T-helper 22 cell (primary cell): Measurements from ENCODE around the gene CTXND1.
"Not testable (repeated sequence)": the region's sequence is repeated elsewhere in the genome, so short reads cannot be mapped to it uniquely, and the experiment has no call there.

Experiments
- DNase-seq: peaks from one replicate; pipeline ENCODE4 v3.0.0-alpha.2; 2020; ENCODE audit warnings: low read depth

Gene CTXND1

DNA sequence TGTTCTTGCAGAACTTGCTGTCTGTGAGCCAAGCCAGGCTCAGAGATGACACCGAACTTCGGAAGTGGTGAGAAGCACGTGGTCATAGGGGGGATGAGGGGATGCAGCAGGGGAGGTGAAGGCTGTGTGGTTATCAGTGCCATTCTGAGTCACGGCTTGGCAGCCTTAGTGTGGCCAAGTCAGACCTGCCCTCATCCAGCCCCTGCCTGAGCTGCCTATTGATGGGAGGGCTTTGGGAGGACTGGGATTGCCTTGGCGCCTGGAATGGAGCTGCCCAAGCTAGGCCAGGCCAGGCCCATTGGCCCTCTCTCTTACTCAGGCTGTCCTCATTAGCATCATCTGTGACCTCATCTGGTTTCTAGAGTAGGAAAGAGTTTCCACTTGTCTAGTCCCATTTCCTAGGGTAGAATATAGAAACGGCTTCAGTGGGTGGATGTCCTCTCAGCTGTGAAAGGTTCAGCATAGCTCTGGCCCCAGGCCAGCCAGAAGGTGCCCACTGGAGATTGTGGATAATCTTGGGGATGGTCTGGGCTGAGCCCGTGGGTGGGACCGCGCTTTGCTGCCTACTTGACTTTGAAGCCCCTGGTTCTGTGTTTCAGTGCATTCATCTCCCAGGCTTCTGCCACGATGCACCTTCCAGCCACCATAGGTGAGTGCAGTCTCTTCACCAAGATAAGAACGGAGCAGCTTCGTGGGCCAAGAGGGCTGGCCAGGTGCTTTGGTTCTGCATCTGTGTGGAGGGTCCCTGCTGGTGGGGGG, 92.0 kb downstream of the CTXND1 start:
- no peak for DNase-seq

DNA sequence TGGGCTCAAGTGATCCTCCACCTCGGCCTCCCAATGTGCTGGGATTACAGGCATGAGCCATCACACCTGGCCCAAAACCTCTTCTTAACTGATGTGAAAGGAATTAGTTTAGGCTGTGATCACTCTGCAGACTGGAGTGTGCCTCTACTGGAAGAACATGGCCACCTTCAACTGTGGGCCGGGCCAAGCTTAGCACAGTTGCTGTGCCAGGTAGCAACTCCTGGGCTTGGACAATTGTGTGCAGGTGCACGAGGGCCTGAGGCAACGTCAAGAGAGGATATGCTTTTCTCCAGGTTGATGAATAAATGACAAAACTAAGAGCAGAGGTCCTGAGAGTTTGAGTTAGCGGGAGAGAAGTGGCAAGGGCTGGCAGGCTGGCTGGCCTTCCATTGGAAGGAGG, 92.7 kb downstream of the CTXND1 start:
- no peak for DNase-seq

DNA sequence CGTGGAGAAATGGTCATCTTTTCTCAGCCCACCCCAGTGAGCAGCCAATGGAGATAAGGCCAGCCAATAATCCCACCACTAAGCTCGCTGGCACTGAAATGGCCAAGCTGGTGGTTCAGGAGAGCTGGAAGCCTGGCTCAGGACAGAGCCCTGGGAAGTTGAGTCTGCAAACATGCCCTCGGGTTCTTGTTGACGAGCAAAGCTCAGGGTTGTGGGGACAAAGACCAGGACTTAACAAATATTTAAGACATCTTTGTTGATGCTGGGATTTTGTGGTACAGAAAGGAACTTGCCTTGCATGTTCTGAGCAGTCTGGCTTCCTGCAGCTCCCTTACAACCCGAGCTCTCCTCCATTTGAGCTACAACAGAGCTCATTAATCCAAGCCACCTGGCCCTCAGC, 94.8 kb downstream of the CTXND1 start:
- no peak for DNase-seq

DNA sequence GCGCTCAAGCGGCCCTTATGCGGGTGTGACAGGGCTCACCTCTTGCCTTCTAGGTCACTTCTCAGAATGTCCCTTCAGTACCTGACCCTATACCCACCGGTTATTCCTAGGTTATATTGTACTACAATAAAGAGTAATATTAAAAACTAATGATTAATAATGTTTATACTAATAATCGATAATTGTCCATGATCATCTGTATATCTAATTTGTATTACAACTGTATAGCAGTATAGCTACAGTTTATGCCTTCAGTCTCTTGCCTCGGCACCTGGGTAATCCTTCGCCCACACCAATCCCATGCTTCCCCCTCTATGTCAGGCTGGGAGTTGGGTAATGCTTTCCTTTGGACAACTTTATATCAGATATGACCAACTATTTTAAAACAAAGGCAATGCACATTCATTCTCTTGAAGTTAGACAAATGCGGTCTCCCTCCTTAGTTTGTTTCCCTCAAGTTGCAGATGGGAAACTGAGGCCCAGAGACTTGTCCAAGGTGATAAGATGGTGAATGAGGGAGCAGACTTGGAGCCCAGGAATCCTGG, 95.8 kb downstream of the CTXND1 start:
- no peak for DNase-seq

DNA sequence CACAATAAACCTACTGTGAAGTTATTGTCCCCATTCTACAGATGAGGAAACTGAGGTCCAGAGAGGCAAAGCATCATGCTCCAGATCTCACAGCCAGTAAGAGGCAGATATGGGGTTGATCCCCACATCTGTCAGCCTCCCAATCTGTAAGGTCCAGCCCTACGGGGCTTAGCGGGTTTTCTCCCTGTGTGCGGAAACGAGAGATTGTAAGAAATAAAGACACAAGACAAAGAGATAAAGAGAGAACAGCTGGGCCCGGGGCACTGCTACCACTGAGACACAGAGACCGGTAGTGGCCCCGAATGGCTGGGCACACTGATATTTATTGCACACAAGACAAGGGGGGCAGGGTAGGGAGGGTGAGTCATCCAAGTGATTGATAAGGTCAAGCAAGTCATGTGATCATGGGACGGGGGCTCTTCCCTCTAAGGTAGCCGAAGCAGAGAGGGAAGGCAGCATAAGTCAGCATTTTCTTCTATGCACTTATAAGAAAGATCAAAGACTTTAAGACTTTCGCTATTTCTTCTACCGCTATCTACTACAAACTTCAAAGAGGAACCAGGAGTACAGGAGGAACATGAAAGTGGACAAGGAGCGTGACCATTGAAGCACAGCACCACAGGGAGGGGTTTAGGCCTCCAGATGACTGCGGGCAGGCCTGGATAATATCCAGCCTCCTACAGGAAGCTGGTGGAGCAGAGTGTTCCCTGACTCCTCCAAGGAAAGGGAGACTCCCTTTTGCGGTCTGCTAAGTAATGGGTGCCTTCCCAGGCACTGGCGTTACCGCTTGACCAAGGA, 96.4 kb downstream of the CTXND1 start:
- not testable (repeated sequence) for DNase-seq

DNA sequence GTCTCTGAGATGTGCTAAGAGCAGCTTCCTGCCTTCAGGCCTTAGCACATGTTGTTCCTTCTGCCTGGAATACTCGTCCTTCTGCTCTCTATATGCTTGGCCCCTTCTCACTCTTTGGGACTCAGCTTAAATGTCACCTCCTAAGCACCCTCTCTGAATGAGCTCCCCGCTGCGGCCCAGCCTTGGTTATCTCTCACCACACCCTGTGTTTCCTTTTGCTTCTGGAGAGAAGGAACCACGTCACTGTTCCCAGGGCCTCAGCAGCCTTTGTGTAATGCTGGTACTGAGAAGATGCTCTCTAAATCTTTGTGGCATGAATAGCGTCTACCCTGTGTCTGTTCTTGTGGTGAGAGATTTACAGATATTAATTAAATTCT, 97.0 kb downstream of the CTXND1 start:
- no peak for DNase-seq

DNA sequence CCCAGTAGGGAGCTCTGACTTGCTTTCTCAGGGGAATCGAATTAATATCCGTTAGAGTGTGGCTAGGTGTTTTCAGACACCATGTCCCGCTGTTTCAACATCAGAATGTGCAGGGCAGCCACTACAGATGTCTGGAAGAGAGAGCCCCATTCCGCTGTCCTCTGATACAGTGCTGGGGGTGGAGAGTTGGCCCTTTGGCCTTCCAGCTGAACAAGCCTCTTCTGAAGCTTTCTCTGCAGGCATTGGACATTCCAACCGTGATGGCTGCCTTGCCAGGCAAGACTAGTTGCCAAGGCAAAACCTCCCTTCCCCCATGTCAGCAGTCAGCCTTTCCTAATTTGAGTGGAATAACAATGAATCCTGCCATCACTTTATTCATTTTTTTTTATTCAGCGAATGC, 97.7 kb downstream of the CTXND1 start:
- no peak for DNase-seq

DNA sequence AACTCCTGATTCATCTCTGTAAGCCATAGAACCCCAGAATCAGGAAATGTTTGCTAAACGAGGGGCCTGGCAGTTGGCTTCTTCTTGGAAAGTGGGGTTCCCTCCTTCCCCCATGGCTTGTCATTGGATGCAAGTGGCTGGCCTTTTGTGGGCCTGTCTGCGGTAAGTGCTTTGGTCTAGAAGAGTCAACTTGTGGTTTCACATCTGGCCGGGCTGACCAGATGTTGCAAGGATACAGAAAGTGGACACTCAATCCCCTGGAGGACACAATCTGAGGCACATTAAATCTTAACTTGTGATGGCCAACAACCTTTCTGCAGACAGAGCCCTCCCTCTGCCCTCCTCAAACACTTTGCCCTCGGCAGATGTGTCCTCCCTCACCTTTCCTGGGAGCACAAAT, 98.1 kb downstream of the CTXND1 start:
- DNase-seq = no peak

DNA sequence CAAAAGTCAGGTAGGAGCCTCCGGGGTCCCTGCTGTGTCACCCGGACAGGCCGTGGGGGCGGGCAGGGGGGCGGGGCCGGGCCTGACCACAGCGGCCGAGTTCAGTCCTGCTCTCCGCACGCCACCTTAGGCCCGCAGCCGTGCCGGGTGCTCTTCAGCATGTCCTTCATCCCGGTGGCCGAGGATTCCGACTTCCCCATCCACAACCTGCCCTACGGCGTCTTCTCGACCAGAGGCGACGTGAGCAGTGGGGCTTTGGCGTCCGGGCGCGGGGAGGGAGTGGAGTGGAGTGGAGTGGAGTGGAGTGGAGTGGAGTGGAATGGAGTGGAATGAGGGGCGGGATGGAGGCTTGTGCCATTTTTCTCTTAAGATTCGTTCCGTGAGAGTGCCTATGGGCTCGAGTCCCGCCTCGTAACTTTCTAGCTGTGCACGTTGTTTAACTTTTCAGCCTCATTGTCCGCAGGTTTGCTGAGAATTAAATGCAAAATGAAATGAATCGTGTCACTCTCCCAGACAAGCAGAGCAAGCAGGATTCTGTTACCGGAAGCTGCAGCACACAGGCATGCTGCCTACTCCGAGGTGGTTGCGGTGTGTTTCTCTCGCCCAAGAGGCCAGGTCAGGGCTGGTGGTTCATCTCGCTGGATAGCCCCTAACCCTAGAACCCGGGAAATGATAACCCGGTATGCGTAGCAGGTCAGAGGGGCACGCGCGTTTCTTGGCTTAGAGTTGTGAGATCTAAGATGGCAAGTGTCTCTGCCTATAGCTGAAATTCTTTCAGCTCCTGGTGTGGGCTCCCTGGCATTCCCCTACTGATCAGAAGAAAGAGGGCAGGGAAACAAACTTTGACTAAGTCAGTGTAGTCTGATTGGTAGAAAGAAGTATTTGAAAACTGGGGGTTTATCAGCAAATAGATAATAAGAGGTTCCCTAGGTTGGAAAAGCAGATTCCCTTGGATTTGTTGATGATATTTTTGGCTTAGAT, 98.8 kb downstream of the CTXND1 start, which contains the start of gene FAH:
Gene FAH (plus strand): TSS at position 104 of the 981 bp plus-strand sequence. CDS start 56 bp downstream, at position 160.
- no peak for DNase-seq

DNA sequence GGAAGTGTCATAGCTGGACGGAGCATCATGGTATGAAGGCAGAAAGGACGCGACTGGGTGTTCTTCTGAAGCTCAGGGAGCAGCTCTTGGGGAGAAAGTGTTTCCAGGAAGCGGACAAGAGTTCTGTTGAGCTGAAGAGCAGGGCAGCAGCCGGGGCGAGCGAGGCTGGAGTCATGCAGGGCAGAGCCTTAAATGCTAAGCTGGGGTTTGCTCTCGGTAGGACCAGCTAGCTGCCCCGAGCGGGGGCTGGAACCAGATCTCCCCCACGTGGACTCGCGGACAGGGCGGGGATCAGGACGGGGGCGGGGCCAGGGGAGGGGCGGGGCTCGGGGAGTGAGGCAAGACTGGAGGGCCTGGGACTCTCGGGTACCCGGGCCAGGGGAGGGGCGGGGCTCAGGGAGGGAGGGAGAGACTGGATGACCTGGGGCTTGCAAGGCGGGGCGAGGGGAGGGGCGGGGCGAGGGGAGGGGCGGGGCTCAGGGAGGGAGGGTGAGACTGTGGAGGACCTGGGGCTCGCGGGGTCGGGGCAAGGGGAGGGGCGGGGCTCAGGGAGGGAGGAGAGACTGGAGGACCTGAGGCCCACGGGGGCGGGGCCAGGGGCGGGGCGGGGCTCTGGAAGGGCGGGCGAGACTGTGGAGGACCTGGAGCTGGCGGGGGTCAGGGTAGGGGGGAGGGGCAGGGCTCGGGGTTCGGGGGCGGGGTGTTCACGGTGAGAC, 99.7 kb downstream of the CTXND1 start:
- DNase-seq = peak; percentile 91

DNA sequence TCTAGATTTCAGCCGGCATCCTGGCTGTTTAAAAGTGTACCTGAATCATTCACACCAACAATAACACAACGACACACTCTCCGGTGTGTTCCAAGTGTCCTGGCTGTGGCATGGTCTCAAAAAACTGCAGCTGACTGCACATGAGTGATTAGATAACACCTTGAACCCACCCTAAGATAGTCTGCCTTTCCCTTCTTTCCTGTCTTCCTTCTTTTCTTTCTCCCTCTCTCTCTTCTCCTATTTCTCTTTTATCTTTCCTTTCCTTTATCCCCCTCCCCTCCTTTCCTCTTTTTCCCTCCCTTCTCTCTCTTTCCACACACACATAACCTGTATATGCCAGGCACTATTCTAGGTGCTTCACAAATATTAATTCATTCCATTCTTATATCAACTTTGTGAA, 100.4 kb downstream of the CTXND1 start:
- DNase-seq = no peak

DNA sequence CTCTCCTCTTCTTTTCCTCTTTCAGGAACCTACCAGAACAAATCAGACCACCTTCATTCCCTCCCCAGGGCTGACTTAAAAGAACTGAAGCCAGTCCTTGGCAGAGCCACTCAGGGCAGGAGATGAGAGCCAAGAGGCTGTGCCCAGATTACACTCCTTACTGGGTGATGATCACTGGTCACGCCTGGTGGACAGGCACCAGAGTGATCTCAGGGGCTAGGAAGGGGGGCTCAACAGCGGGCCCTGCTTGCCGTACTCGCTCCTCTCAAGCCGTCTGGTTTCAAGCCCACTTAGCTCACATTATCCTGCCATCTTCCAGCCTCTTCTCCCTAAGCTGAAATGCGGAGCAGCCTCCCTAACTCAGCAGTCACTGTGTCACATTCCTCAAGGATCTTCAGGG, 100.9 kb downstream of the CTXND1 start:
- no peak for DNase-seq
